NCI-H345 treated with DMSO at 0.1 percent for 48 hours (cell line): Measurements from ENCODE around the gene PHLDA2.

ENCODE experiments used
- DNase-seq: peaks from one replicate; lab custom pipeline; 2025; ENCODE audit not compliant: unreplicated experiment; lab: John Stamatoyannopoulos, UW

PHLDA2 gene

DNA sequence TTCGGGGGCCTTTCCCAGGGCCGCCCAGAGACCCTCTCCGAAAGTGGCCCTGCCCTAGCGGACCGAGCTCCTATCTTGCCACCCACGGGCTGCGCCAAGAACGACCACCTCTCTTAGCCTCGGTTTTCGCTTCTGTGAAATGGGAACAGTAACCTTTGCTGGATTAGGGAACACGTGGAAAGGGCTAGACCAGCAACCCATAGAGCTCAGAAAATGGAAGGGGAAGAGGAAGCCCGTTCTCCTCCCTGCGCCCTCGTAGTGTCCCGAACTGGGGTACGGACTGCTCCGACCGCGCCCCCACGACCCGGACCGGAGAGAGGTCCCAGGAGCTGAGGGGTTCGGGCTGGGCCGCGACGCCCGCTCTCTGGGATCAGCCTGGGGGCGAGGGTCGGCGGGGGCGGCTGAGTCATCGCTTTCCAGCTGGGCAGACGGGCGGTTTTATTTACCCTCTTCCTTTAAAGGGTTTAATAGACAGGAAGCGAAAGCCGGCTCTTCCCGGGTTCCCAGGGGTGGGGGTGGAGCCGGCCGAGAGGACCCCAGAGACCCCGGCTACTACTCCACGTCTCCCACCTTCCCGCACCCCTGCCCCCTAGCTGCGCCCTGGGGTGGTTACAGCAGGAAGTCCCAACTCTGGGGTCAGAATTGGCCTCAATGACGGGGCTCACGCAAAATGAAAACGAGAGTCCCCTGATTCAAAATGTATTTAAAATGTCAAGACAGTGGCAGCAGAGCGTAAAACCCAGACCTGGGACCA is 907 bp upstream of the PHLDA2 start:
- no peak for DNase-seq

DNA sequence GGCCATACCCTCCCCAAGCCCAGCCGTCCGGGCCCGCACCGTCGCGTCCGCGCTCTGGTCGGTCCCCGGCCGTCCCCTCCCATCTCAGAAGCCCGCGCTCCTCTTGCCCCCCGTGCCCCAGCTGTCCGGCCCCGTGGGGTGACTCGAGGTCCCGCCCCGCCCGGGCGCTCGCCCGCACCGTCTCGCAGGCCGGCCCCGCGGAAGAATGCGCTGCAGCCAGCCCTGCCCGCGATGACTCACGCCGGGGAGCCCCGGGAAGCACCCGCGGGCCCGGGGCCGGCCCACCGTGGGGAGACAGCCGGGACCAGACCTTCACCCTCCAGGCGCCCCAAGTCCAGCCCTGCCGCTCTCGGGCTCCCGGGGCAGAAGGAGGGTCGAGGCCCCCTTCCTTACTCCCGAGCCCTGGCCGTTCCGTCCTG is 320 bp upstream of the PHLDA2 start:
- DNase-seq = no peak

DNA sequence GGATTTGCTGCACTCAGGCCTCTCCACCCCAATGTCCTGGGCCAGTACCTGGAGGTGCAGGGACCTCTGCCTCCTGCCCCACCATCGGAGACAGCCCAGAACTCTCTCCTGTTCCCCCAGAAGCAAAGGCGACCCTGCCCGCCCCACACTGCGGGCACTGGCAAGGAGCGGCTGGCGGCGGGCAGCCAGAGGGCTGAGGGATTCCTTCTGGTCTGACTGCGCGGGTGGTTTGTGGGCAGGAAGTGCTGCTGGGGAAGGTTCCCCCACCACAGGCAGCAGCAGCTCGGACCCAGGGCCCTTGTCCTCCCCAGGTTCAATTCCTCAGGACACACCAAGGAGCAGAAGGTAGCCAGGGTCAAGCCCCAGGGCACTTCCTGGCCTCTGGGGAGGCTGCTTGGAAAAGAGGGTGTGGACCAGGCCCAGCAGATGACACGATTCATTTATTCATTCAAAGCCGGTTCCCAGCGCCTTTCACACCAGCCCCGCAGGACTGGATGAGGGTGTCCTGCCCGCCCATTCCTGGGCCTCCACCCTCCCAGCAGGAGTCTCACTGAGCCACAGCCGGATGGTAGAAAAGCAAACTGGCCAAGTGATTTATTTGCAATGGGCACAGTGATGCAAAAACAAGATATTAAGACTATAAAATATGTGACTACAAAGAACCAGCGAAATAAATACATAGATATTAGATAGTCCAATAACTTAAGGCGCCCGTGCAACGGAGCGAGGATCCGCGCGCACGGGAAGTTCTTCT is 1.2 kb downstream of the PHLDA2 start:
- DNase-seq = no peak

DNA sequence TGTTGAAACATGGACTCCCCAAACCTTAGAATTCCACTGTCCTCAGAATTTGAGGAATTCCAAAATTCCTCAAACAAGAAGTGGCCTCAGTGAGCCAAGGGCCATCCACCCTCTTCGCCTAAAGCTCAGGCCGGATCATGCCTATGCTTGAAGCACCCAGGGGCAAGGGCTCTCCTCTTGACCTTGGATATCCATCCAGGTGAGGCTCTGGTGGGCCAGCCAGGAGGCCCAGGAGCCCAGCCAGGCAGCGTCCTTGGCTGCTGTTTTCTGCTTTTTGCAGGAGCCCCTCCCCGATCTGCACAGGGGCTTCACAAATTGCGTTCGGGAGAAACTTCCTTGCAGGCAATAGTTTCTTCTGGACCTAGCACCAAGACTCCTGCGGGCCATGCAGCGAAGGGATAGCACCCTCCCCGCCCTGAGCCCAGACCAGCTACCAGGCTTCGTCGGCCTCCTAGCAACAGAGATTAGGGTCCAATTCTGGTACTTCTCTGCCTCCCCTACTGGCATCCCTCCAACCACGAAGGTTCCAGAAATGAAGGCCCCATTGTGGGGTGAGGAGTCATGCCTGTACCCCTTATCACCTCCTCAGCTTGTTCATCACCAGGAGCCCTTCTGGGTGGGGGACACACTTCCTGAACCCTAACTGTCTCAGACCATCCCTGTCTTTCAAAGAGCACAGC is 2.0 kb downstream of the PHLDA2 start:
- DNase-seq = no peak

DNA sequence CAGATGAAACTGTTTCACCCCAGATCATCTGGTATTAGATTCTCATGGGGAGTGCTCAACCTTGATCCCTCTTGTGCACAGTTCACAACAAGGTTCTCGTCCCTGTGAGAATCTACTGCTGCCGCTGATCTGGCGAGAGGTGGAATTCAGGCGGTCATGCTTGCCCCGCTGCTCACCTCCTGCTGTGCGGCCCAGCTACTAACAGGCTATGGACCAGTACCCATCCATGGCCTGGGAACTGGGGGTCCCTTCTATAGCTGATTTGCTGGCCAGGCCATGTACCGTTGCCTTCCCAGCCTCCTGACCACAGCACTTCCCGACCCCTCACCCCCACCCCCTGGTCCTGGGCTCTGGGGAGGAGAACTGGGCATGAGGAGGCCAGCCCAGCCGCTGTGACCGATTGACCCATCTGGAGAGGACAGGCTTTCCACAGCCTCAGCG is 2.6 kb downstream of the PHLDA2 start:
- no peak for DNase-seq

DNA sequence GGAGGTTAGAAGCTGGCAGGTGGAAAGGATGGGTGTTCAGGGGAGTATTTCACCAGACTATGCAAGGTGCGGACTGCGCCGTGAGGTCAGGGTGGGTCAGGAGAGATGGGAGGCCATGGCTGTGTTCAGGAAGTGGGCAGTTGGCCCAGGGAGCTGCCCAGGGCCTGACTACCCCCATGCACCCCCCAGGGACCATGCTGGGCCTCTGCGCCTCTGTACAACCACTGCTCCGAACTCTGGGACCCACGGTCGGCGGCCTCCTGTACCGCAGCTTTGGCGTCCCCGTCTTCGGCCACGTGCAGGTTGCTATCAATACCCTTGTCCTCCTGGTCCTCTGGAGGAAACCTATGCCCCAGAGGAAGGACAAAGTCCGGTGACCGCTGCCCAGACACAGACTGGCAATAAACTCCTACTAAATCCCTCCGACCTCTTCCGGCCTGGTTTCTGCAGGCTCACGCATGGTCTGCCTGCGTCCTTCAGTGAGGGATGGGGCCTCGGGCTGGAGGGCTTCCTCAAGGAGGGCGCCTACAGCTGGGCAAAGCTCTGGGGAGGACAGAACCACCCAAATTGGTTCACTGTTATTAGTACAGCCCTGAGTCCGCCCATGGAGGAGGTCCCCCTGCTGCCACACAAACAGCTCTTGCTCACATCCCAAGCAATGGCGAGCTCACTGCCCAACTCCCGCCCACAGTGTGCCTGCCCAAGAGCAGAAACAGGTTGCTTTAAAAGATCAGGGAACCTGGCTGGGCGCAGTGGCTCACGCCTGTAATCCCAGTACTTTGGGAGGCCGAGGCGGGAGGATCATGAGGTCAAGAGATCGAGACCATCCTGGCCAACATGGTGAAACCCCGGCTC is 4.2 kb downstream of the PHLDA2 start:
- DNase-seq = no peak

DNA sequence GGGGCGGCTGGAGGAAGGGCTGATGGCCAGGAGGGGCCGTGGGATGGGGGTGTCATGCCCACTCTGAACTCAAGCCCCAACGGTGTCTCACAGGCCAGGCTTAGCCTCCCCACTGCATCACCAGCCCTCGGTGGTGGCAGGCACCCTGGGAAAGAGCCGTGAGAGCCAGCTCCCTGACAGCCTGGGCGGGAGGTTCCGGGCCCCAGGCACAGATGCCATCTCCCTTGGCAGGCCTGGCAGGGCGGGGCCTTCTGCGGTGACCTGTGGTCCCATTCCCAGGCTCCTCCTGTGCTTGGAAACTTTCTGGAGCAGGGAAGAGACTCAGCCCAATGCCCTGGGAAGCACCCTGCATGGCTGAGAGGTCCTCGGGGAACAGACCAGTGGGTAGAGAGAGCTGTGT is 4.8 kb downstream of the PHLDA2 start:
- DNase-seq = no peak

DNA sequence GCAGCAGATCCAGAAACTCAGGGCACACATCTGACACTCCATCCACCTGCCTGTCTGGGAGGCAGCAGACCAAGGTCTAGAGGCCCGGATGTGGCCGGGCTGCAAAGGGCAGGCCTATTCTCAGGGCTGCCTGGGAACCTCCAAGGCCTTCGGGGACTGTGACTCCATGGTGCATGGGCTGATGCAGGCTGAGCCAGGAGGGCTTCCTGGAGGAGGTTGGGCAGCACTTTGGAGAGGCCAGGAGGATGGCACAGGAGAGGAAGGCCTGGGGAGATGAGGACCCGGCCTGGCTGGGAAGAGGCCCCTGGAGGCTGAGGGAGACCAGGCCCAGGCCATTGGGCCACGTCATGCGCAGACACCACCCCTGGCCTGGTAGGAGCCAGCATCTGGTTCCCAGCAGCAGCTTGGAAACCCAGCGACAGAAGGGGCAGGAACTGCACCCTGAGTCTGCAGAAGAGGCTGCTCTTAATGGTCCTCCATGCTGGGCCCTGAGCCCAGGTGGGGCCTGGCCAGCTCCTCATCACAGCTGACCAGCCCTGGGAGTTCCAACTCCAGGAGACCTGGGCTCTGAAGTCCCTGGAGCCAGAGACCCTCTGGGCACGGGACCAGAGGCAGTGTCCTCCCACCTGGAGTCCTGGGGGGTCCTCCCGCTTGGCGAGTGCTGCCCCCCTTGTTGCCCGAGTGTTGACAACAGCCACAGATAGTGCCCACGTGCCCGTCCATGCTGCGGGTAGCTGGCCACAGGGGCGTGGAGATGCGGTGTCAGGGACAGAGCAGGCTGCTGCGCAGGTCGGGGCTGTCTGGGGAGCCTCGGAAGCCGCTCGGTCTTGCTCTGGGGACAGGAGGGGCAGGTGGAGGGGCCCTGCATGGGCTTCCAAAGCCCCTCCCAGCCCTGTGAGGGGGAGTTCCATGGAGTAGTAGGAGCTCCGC is 5.5 kb downstream of the PHLDA2 start:
- no peak for DNase-seq

DNA sequence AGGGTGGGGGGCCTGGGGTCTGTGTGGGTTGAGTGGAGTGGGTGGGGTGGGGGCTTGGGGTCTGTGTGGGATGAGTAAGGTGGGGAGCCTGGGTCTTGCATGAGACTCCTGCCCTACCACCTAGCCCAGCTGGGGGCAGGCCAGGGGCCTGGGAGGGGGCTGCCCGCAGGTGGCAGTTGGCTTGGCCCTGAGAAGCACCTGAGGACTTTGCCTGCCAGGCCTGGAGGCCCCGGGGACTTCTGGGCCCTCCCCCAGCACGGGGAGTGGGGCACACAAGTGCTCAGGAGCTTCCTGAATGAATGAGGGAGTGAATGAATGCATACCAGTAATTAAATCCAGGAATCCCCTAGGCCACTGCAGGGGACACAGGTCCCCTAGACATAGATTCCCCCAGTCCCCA is 6.6 kb downstream of the PHLDA2 start:
- DNase-seq = no peak

DNA sequence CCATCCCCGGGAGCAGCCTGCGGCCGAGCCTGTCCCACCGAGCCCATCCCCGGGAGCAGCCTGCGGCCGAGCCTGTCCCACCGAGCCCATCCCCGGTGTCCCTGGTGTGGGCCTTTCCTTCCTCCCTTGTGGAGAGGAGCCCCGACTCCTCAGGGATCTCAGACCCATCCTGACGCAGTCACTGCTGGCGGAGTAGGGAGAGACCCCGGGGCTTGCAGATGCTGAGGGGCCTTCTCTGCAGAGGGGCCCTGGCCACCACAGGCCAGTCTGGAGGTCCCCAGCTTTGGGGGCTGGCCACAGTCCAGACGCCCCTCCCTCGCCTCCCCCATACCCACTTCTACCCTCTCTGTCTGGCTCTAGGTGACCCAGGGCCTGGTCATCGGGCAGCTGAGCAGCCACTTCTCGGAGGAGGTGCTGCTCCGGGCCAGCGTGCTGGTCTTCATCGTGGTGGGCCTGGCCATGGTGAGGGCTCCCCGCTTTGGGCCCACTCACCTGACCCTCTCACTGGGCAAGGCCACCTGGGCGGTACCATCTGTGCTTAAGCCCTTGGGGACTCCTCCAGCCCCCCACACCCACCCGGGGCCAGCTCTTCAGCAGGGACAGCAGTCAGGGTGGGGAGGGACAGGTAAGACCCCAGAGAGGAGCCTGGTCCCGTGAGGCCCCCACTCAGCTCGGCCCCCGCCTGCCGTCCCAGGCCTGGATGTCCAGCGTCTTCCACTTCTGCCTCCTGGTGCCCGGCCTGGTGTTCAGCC is 7.3 kb downstream of the PHLDA2 start:
- DNase-seq = no peak

DNA sequence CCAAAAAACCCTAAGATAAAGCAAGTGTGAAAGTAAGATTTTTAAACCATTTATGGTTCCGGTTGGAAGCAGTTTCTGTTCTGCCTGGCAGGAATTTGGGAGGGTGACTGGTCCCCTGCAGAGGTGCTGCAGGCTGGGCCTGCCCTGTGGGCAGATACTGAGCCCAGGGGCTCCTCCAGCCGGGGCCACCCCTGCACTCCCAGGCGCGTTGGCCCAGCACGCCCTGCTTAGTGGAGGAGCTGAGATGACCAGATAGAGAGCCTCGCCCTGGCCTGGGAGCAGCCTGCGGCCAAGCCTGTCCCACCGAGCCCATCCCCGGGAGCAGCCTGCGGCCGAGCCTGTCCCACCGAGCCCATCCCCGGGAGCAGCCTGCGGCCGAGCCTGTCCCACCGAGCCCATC is 8.0 kb downstream of the PHLDA2 start:
- DNase-seq = no peak

DNA sequence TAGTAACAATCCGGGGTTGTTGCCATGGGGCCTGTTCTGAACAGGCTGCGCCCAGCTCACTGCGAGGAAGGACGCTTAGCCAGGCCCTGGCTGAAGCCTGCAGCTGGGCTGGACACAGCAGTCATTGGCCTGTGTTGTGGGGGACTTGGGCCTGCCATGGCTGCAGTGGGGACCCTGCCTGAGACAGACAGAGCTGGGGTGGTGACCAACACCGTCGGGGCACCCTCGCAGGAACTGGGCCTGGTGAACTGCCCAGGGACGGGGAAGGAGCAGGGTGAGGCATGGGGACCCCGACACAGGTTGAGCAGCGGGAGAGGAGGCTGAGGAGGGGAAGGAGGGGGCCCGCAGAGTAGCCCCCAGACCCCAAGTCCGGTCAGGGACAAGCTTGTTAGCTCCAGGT is 8.9 kb downstream of the PHLDA2 start:
- no peak for DNase-seq

DNA sequence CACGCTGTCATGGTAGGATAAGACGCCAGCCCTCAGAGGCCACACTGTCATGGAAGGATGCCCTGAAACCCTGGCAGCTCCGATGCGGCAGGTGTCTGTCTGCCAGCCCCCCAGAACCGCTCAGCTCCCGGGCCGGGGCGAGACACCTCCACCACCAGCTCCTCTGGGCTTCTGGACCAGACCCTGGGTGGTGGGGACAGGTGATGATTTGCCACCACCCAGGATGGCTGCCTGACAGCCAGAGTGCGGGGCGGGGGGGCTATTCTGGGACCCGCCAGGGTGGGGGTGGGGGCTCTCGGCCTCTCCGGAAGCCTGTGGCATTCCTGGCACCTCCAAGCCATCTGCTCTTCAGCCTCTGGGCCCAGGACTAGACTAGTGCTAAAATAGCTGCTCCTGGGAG is 9.4 kb downstream of the PHLDA2 start:
- DNase-seq = no peak

DNA sequence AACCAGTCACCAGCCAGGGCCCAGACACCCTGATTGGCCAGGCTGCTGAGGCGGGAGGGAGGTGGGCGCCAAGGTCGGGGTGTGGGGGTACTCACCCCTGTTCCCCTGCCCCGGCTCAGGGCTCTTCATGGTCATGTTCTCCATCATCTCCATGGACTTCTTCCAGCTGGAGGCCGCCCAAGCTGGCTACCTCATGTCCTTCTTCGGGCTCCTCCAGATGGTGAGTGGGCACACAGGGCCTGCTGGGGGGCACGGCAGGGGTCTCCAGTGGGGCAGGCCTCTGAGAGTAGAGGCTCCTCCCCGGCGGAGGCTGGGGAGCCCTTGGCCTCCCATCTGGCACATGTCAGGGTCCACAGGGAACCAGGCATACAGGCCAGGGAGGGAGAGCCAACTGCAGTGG is 10.0 kb downstream of the PHLDA2 start:
- DNase-seq = no peak

DNA sequence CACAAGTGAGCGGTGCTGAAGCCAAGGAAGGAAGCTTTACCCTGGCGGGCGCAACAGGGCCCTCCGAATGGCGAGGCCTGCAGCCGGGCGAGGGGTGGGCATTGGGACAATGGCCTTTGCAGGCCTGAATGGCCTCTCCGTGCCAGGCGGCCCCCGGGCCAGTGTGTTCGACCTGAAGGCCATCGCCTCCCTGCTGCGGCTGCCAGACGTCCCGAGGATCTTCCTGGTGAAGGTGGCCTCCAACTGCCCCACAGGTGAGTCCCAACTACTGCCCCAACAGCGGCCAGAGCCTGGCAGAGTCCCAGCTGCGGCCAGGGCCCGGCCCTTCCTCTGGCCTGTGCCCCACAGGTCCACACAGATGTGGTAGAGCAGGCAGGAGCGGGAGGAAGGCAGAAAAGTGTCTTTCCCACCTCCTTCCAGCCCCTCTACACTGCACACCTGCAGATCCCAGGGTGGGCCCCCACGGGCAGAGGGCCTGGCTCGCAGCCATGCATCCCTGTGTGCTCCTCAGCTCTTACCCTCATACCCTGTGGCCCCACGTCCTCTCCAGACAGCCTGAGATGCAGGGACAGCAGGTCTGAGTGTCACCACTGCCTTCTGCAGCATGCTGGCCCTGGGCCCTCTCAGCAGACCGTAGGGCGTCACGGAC is 11.3 kb downstream of the PHLDA2 start:
- no peak for DNase-seq

DNA sequence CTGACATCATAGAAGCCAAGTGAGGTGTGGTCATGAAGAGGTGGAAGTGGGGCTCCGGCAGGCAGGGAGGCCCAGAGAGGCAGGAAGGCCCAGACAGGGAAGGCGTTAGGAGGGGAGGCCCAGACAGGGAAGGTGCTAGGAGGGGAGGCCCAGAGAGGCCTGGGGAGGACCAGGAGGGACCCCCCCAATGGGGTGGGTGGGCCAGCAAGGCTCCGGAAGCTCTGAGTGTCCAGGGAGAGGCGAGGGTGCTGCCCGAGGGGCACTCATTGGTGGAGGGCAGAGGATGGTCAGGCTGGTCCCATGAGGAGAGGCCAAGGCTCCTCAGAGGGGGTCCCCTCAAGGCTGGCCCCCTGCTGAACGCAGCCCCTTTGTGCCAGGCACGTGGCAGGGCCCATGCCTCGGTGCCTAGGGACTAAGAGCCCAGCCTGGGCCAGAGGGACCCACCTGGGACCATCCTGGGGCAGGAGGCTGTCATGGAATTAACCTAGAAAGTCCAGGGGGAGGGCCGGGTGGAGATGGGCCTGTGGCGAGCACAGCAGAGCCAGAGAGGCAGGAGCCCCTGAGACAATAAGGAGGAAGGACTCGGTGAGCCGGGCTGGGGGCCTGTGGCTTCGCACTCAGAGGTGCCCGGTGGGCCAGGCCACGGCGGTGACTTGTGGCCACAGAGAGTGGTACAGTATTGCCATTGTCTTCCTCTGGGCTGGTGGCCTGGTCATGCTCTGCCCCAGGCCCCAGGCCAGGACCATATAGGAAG is 12.2 kb downstream of the PHLDA2 start:
- DNase-seq = no peak

DNA sequence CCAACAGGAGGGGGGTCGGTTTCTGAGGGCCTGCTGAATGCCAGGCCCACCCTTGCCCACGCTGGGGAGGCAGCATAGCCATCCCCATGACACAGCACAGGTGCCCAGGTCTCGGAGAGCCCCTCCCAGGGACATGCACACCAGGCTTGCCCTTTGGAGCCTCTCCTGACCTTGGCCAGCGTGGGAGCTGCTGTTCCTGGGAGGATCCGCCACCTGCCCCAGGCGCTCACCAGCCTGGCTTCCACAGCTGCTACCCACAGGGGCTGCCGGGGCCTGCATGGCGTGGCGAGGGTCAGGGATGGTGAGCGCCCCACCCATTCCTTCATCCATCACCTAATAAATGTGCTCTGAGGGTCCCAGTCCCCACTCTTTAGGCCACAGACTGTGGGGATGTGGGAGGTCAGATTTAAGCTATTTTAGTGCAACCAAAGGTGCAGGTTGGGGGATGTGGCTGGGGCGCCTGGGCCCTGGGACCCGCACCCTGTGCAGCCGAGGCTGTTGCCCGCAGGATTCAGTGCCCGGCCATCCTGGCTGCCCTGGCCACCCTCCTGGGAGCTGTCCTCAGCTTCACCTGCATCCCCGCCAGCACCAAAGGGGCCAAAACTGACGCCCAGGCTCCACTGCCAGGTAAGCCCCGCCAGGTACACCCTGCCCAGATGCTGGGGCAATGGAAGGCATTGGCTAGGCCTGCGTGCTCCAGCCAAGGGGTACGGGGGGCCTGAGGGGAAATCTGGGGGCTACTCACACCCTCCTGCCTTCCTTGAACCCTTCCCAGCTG is 12.9 kb downstream of the PHLDA2 start:
- no peak for DNase-seq
